Brain pericyte (primary cell): ENCODE measurements around the gene ACBD4.

Source experiments
- DNase-seq: peaks from one replicate; pipeline ENCODE4 v3.0.0-alpha.2; 2012; ENCODE audit warnings: low read depth, low spot score

Gene ACBD4

DNA sequence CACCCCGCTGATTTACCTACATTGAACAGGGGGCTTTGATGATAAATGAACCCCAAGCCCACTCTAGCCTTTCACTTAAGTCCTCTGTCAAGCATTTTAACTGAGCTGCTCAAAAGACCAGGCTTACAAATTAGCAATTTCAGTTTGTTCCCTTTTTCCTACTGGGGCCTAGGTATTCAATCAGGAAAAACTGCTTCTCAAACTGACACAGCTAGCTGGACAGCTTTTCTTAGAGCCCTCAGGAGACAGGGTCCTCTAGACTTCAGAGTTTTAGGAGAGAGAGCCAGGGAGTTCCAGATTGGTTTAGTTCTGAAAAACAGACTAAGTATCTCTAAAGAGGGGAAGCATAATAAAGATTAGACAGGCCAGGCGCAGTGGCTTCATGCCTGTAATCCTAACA lies 20.0 kb downstream of the ACBD4 start:
- DNase-seq: no peak

- DNase-seq: no peak
Observed at GRCh38 chr17:45156242-45156641, 20.8 kb downstream of the ACBD4 start.

GRCh38 chr17:45160447-45161287 lies 25.2 kb downstream of the ACBD4 start:
- no peak for DNase-seq

- DNase-seq: peak; percentile 100
Observed at GRCh38 chr17:45161288-45162024, 26.0 kb downstream of the ACBD4 start, which contains the start of gene HEXIM2. Gene HEXIM2, plus strand, starts transcription at chr17:45161875. Its CDS starts 919 bp downstream, at chr17:45162794.

DNA sequence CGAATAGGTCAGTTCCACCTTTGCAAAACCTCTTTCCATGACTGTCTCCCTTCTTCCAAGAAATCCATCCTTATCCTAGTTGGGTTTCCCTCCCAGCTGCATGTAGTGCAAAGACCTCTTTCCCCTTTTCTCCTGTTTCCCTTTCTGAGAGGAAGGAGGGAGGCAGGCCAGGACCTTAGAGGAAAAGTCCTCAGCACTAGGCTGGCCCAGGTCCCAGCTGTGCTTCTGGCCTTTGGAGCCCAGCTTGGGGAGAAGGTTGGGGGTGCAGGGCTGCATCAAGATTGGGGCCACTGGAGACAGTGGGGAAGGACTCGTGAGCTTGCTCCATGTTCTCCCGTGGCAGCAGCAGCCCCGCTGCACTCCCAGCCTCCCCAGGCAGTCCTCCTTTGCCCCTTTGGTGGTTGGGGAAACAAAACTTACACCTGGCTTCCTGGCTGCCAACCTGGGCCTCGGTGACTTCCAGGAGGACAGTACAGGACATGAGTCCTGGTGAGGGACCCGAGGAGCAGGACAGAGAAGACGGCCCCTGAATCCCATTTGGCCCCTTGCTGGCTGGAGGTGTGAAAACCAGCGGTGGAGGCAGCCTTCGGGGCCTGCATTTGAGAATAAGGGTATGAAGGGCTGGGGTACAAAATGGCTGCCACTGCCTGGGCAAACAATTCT lies 26.7 kb downstream of the ACBD4 start:
- DNase-seq: no peak

- DNase-seq: no peak
Observed at GRCh38 chr17:45164734-45165269, 29.3 kb downstream of the ACBD4 start.

DNA sequence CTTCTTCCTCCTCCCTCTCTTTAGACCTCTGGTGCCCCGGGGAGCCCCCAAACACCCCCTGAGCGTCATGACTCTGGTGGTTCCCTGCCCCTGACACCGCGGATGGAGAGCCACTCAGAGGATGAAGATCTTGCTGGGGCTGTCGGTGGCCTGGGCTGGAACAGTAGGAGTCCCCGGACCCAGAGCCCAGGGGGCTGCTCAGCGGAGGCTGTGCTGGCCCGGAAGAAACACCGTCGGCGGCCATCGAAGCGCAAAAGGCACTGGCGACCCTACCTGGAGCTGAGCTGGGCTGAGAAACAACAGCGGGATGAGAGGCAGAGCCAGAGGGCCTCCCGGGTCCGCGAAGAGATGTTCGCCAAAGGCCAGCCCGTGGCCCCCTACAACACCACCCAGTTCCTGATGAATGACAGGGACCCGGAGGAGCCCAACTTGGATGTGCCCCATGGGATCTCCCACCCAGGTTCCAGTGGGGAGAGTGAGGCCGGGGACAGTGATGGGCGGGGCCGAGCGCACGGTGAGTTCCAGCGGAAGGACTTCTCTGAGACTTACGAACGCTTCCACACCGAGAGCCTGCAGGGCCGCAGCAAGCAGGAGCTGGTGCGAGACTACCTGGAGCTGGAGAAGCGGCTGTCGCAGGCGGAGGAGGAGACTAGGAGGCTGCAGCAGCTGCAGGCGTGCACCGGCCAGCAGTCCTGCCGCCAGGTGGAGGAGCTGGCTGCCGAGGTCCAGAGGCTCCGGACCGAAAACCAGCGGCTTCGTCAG lies 33.7 kb downstream of the ACBD4 start:
- DNase-seq: no peak

DNA sequence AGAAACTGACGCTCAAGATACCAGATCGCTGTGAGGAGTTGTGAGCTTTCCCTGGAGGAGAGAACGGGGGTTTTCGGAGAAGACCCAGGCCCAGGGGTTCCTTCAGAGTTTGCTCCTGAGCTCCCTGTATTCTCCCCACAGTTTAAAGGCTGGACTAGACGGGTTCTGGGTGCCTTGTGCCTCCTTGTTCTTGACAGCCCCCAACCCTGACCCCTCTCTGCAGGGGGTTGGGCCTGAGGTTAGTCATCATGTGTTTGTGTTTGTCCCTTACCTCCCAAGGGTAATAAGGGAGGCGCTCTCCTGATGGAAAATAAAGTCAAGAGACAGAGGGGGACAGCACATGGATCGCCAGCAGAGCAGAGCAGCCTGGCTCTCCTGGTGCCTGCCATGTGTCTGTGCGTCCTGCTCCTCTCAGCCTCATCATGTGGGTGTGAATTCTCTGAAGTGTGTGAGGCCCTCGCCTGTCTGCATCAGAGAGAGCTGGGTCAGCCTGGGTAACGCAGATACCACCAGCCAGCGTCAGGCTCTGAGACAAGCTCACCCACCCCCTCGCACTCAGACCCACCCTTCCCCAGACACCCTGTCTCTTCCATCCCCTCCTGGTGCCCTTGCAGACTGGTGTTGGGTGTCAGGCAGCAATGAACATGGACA lies 34.9 kb downstream of the ACBD4 start:
- DNase-seq: no peak

GRCh38 chr17:45170931-45171337 lies 35.4 kb downstream of the ACBD4 start:
- DNase-seq: no peak

DNA sequence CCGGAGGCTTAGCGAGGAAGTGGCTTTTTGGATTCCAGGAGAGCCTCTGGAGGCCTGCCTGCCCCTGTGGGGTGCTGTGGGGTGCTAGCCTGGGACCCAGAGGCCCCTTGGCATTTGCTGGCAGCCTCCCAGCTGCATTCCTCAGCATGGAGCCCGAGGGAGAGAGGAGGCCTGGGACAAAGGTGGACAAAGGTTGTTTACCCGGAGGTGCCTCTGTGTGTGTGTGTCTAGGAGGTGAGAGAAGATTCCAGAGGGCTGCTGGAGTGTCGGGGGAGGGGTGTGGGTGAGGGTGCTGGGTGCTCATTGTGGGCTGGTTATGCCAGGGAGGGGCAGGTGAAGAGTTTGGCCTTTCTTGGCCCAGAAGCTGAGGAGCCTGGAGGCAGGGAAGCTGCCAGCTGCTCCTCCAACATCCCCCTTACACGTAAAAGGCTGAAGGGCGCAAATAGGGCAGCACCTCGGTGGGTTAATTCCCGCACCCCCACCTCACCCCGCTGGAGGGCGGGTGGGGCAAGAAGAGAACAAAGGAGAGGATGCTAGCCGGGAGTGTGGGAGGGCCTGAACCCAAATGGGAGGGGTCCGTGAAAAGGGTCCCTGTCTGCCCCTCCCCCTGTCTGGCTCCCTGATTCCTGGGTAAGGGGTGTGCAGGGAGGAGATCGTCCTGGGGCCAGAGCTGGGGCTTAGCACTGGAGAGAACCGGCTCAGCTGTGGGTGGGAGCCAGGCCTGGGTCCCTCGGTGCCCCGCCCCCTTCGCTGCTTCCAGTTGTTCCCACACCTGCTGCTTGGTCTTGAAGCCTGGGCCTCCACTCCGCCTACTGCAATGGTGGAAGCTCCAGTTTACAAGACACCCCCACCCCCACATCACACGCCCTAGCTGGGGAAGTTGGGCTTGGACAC lies 36.1 kb downstream of the ACBD4 start:
- DNase-seq: no peak

GRCh38 chr17:45172232-45172540 lies 36.7 kb downstream of the ACBD4 start:
- DNase-seq: no peak

GRCh38 chr17:45172541-45173286 lies 37.2 kb downstream of the ACBD4 start:
- DNase-seq: no peak

DNA sequence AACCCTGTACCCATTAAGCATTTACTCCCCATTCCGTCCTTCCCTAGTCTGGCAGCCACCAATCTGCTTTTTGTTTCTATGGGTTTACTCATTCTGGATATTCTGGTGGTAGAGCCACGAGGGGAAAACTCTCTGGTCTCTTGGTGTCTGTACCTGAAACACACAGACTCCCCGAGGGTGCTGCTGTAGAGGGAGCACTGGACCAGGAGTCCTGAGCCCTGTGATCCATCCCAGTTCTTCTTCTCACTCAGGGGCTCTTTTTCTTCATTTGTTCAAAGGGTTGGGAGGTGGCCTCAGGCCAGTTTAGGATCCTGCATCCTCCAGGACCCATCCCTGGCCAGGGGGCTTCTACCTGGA lies 40.2 kb downstream of the ACBD4 start:
- DNase-seq: no peak

- no peak for DNase-seq
Observed at GRCh38 chr17:45177563-45177962, 42.1 kb downstream of the ACBD4 start.

GRCh38 chr17:45184144-45184543 lies 48.7 kb downstream of the ACBD4 start:
- no peak for DNase-seq

DNA sequence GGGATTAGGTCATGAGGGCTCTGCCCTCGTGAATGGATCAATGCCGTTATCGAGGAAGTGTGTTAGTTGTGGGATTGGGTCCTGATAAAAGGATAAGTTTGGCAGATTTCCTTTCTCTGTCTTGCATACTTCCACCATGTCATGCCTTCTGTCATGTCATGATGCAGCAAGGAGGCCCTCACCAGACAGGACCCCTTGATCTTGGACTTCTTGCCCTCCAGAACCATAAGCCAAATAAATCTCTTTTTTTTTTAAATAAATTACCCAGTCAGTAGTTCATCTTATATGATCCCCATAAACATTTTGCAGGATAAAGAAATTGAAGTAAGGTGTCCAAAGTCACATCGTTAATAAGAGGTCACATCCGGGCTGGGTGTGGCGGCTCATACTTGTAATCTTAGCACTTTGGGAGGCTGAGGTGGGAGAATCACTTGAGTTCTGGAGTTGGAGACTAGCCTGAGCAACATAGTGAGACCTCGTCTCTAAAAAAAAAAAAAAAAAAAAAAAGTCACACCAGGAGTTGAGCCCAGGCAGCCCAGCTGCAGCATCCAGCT lies 51.4 kb downstream of the ACBD4 start:
- DNase-seq: no peak

GRCh38 chr17:45189009-45189408 lies 53.5 kb downstream of the ACBD4 start:
- DNase-seq: no peak

DNA sequence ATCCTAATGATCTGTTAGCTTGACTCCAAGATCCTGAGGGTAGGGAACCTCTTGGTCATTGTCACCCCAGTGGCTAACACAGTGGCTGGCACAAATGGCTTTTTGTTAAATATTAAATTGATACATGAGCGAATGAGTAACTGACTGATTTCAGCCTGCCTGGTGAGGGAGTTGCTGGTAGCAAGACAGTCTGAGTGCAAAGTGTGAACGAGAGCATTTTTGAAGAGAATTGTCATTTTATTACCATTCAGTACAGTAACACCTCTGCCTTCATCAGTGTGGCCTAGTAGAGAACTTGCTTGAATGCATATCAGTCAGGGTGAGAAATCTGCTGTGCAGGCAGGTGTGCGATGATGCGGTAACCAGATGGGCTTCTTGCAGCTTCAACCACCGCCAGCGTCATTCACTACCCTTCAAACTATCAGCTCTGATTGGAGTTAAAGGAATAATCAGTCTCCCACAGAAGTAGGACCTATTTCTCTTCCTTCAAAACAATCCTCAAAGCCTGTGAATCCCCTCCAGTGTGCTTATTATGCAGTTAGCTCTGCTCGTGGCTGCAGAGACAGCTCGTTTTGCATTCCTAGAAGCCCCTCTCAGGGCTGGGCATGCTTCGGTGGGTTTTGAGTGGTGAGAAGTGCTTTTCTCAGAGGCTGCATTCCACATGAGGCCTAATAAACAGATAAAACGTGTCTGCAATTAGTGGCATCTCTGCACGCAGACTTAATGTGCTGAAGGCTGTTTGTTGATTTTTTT lies 55.2 kb downstream of the ACBD4 start:
- no peak for DNase-seq
